HG03565 (cell line): ENCODE data around the gene CCDC12.

Experiments used
- ATAC-seq: cut with Tn5 transposase; IDR thresholded peaks from one replicate; pipeline ENCODE4 v1.9.1; 2021; ENCODE audit warnings: mild to moderate bottlenecking, moderate library complexity; ENCODE audit not compliant: unreplicated experiment

The CCDC12 gene

GRCh38 chr3:46942481-46943236 is 33.9 kb downstream of the CCDC12 start:
- no peak for ATAC-seq

- ATAC-seq: no peak
Measured at GRCh38 chr3:46942076-46942475, 34.5 kb downstream of the CCDC12 start.

GRCh38 chr3:46939578-46940445 is 36.7 kb downstream of the CCDC12 start:
- ATAC-seq: no peak

DNA sequence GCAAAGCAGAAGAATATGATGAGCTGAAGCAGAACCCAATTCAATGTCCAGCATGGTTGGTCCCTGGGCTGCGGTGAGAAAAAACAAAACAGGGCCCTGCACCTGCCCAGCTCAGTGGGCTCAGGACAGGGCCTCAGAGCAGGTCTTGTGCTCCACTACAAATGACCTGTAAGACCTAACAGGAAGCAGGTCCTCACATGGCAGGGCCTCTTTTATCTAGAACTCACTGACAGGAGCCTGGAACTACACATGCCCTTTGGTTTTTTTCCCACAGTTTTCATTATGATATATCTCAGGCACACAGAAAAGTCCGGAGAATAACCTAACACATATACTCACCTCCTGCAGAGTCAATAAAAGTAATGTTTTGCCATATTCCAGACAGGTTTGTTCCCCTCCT is 38.4 kb downstream of the CCDC12 start:
- ATAC-seq: no peak

- ATAC-seq: no peak
Measured at GRCh38 chr3:46936733-46937250, 39.8 kb downstream of the CCDC12 start.

DNA sequence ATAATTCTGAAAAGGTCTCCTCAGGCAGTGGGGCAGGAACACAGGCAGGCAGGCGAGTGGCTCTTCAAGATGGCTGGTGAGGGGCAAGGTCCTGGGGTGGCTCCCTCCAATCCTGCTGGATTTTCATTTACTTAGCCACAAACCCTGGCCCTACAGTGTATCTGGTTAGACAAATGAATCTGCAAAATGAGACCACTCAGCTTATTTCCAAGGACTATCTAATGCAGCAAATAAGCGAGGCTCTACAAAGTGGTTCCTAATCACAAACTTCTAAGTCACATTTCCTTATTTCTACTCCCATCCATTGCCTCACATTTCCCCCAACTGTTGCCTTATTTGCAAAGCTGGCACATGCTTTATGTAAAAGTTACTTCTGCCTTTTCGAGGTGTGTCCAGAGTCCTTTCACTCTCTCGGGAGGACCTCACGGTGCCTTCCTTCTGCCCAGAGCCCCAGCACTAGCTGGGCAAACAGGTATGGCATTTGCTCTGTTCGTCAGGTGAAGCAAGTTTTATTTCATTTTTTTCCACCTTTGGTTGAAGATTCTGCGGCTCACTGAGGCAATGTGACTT is 40.5 kb downstream of the CCDC12 start:
- ATAC-seq: no peak

GRCh38 chr3:46935168-46935858 is 41.2 kb downstream of the CCDC12 start:
- no peak for ATAC-seq

DNA sequence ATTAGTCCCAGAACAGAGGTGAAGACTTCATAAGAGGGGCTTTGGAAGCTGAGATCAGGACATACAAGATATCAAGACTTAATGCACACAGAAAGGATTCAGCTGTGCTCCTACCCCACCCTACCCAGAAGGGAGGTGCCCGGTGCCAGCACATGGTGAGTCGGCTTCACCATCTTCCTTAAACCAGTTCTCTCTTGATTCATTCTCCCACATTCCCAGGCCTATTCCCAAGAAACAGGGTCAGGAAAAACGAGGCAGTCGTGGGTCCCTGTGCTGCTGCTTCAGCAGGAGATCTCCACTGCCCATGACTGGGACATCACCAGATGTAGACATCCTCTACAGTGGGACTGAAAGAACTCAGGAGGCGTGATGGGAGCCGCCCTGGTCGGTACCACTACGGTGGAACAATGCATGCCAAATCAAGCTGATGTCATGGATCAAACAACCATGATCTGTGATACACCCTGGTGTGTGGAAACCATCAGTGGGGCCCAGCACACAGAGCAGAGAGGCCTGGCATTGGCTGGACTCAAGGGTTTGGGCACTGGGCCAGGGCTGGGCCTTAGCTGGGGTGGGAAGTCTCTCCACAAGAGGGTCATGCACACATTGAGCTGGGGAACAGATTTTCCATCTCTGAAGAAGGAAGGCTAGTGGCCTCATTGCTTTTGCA is 41.9 kb downstream of the CCDC12 start:
- ATAC-seq: no peak

GRCh38 chr3:46934072-46934471 is 42.5 kb downstream of the CCDC12 start:
- no peak for ATAC-seq

DNA sequence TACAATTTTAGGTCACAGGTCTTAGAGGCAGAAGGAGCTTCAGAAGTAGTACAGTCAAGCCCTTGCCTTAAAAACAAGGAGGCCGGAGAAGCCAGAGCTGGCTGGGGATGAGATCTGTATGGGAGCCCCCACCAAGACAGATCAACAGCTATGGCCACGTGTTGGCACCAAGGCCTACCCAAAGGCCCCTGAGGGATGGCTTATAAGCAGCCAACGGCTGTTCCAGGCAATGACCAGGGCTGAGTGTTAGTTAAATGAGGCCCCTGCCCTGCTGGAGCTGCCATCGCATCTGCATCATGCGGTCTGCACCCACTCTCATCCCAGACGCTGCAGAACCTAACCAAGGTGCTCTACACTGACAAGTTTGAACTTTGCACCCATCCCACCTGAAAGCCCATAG is 43.3 kb downstream of the CCDC12 start:
- no peak for ATAC-seq

DNA sequence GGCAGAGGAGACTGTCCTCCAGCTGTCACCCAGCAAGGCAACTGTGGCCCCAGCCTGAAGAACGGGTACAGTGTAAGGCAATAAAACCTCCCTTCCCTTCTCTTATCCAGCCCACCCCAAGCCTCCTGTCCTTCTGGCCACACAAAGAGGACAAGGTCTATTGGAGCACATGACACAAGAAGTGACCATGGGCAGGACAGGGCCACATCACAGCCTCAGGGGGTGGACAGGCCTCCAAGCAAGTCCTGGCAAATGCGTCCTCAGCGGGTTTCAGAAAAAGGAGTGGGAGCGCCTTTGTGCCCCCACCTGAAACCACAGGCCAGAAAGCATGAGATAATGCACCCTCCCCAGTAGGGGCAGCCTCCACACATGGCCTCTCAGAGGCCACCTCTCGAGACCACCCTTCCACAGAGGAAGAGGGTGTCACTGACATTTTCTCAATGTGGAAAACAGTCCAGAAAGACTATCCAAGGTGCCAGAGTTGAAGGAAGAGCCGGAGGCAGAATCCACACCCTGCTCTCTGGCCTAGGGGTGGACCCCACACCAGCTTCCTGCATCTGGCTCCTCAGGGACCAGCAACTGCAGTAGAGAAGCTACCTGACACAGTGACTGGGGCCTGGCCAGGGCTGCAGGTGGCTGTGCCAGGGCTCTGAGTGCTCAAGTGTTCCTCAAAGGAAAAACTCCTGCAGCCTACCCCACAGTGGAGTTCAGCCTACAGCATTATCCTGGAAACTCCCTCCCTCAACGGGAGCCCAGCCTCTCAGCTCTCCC is 43.9 kb downstream of the CCDC12 start:
- no peak for ATAC-seq

DNA sequence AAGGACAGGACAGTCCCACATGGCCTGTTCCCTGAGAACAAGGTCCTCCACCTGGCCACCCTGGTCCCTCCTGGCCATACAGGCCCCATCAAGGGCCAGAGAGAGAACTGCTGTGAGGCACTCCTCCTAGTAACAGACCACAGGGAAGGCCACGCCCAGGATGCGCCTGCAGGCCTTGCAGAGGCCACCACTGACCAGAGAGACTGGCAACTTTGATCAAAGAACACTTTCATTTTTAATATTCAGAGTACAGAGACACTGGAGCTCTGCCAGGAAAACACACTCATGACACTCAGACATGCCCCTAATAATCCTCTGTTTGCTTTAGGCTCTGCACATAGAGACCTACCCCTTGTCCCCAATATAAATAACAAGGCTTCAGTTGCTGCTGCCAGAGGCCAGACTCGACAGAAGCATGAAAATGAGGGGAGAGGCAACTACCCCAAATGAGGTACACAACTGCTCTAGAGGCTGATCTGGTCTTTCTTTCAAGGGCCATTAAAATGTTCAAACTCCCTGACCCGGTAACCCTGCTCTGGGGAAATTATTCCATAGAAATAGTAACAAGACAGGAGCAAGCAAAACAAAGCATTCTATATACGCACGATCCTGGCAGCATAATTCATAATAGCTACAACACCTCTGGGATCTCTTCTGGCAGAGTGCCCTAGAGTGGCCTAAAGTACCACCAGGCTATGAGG is 44.8 kb downstream of the CCDC12 start:
- no peak for ATAC-seq

DNA sequence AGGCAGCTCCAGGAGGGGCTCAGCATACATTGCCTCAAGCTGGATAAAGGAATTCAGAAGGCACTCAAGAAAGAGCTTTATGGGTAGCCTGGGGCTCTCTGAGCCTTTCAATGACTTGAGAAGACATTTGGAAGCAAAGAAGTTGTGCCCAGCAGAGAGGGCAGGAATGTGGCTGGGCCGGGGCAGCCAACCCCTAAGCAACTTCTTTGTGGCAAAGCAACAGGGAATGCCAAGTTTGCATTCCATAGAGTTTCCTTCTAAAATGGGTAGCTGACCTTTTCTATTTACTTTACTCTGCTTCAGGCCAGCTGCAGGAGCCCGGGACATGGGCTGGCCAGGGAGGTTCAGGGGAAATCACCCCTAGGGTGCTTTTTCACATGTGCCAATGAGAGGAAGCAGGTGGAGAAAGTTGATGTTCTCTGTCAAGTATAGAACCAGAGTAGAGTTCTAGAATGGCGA is 45.6 kb downstream of the CCDC12 start:
- no peak for ATAC-seq

DNA sequence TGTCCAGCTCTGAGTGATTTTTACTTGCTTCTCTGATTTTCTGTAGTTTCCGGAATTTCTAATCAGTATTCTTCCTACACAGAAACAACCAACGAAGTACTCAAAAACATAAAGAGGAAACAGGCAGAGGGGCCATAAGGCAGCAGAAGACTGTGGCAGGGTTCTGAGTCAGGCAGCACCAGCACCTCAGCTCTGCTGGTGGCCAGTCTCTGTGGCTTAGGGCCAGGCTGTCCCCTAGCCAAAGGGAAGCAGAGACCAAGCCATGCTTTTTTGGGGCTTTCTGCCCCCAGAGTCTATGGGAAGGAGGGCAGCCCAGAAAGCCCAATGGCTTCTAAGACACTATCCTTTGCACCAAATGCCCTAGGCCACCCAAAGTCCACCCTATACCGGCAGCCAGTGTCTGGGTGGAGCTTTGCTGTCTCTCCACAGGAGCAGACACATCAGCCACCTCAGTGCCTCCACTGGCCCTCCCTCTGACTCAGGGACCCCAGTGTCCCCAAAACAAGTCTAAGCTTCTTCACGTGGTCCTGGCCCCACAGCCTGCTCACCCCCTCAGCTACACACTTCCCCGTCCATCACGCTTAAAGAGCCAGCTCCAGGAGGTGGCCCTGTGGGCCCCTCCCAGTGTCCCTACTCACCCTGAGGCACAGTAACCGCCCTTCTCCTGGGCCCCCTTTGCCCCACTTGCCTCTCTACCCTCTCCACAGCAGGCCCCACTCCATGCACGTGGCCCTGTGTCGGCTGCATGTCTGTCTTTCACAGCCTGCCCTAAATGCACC is 46.2 kb downstream of the CCDC12 start:
- ATAC-seq: no peak

GRCh38 chr3:46929324-46929723 is 47.2 kb downstream of the CCDC12 start:
- ATAC-seq: no peak

DNA sequence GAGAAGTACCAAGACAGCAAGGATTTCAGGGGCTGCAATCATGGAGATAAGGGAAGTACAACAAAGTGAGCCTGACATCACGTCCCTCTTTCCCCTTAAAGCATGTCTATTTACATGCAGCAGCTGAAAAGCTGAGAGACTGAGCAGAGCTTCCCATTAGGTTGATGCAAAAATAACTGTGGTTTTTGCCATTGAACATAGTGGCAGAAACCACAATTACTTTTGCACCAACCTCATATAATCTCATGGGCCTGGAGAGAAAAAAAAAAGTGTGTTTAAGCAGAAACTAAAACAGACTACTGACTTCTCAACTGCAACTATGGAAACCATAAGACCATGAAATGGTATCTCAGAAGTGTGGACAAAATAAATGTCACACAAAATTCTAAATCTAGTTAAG is 48.3 kb downstream of the CCDC12 start:
- ATAC-seq: no peak

- no peak for ATAC-seq
Measured at GRCh38 chr3:46927718-46928073, 48.8 kb downstream of the CCDC12 start.
